Panc1 (cell line): Measurements from ENCODE around the gene ADCY3. TPM values are rescaled to one million over a fixed set of nuclear protein-coding genes. Genes with fewer than 3 reads are reported as not detected.

Source experiments
- ATAC-seq: fragments of 200-7000 bp; cut with Tn5 transposase; 2 replicates; pipeline ENCODE4 v1.9.1; 2020; ENCODE audit warnings: mild to moderate bottlenecking, moderate library complexity
- BruUV-seq: library from RNA; stranded (reverse); fragments of 400-500 nt; replicated peaks from 2 replicates; lab custom pipeline; 2021; lab: Mats Ljungman, UMichigan
- CTCF ChIA-PET: fragments of 300-600 bp; sonication (Branson Sonifier 250); formaldehyde crosslinking; loops from one replicate; lab custom pipeline; 2022; ENCODE audit warnings: antibody characterized with exemption; lab: Charles Lee
- POLR2A ChIA-PET: fragments of 300-600 bp; sonication (Branson Sonifier 250); formaldehyde crosslinking; loops from one replicate; lab custom pipeline; 2022; ENCODE audit warnings: antibody characterized with exemption; lab: Charles Lee
- DNase-seq: peaks from one replicate; pipeline ENCODE4 v3.0.0-alpha.2; 2010; ENCODE audit warnings: low read depth, low spot score
- H3K27ac ChIP-seq: 2 replicates; pipeline ENCODE4 v1.5.1; 2011; ENCODE audit warnings: mild to moderate bottlenecking, low read length, inconsistent platforms
- H3K27me3 ChIP-seq: fragments of 200-500 bp; sonication (Bioruptor generic); 2 replicates; pipeline ENCODE4 v1.6.0; 2014; ENCODE audit warnings: low read length, inconsistent platforms; ENCODE audit not compliant: control insufficient read depth, insufficient read depth
- H3K36me3 ChIP-seq: fragments of 200-500 bp; sonication (Bioruptor generic); 2 replicates; pipeline ENCODE4 v1.5.1; 2014; ENCODE audit warnings: inconsistent platforms, mild to moderate bottlenecking, low read length, moderate library complexity; ENCODE audit not compliant: control insufficient read depth, insufficient read depth
- H3K4me1 ChIP-seq: 2 replicates; pipeline ENCODE4 v1.5.1; 2011; ENCODE audit warnings: inconsistent platforms, mild to moderate bottlenecking, low read length, moderate library complexity; ENCODE audit not compliant: control insufficient read depth, insufficient read depth
- H3K4me3 ChIP-seq, 2 experiments: 2 replicates each; pipeline ENCODE4 v1.5.1; 2011 to 2012; ENCODE audit warnings: low read depth in 2 of 2, low read length in 2 of 2, mild to moderate bottlenecking in 2 of 2, inconsistent platforms in 1 of 2, moderate library complexity in 1 of 2
- H3K9me3 ChIP-seq: fragments of 200-500 bp; sonication (Bioruptor generic); 2 replicates; pipeline ENCODE4 v1.5.1; 2014; ENCODE audit warnings: low read depth, mild to moderate bottlenecking, inconsistent platforms, low read length, moderate library complexity; ENCODE audit not compliant: control insufficient read depth, insufficient read depth
- CTCF ChIP-seq: fragments of 450-650 bp; IDR thresholded peaks from 2 replicates; pipeline ENCODE4 v1.5.1; 2017; ENCODE audit warnings: mild to moderate bottlenecking
- POLR2AphosphoS5 ChIP-seq: IDR thresholded peaks from 2 replicates; pipeline ENCODE4 v1.6.1; 2012; ENCODE audit warnings: mild to moderate bottlenecking, low read depth, low read length, moderate library complexity
- REST ChIP-seq, 2 experiments: IDR thresholded peaks; 2 replicates each; pipeline ENCODE4 v1.6.1; 2011 to 2012; ENCODE audit warnings: low read depth in 2 of 2, control low read depth in 1 of 2, low read length in 1 of 2, mild to moderate bottlenecking in 1 of 2, moderate library complexity in 1 of 2; ENCODE audit not compliant: insufficient read depth in 1 of 2
- SIN3A ChIP-seq: IDR thresholded peaks from 2 replicates; pipeline ENCODE4 v1.6.1; 2012; ENCODE audit warnings: low read depth, mild to moderate bottlenecking, low read length, moderate library complexity, borderline replicate concordance; ENCODE audit not compliant: insufficient read depth
- TCF7L2 ChIP-seq: IDR thresholded peaks from 2 replicates; pipeline ENCODE4 v1.6.1; 2011; ENCODE audit warnings: mild to moderate bottlenecking, low read depth, low read length, inconsistent platforms
- in situ Hi-C: cut with HindIII; loops from 2 replicates; pipeline ENCODE4 v1.10.0; 2016; ENCODE audit warnings: low sequenced_read_pairs, low pct_unique_long_range_greater_than_20kb
- intact Hi-C: fragments of 100-400 bp; cut with micrococcal nuclease; formaldehyde crosslinking; loops from one replicate; pipeline ENCODE4 v1.10.0; 2022; ENCODE audit not compliant: unreplicated experiment
- total RNA-seq: library from RNA; stranded (reverse); gene quantifications from one replicate; pipeline ENCODE4 v1.2.1, GENCODE V29; 2021; ENCODE audit not compliant: unreplicated experiment

ADCY3 gene
- total RNA-seq, 1 experiment from 2014 or later = 34.1 TPM

GRCh38 chr2:24845691-24846090 lies 74.3 kb downstream of the ADCY3 start:
- Histone ChIP-seq H3K27ac (no peak overlapping the region), H3K4me1 (no peaks in the 10 kb centered on the region), H3K4me3 (no peak overlapping the region), H3K36me3 (no peaks in the 10 kb centered on the region), H3K27me3 (no peaks in the 10 kb centered on the region), H3K9me3 (no peaks in the 10 kb centered on the region)
- in situ Hi-C loops (no loop called here), intact Hi-C loops (no loop called here)
- ChIA-PET POLR2A (no interaction called here), CTCF (no interaction called here)
- DNase-seq (no peak), ATAC-seq (no peak)
- no TSS peak for BruUV-seq
- no peak for TF ChIP-seq CTCF
- TF ChIP-seq REST (IDR thresholded peaks at IDR 0.05; ENCODE audit: insufficient read depth in 1 of 2, low read depth in 2 of 2, low read length in 1 of 2) = no peak
- no peak for TF ChIP-seq SIN3A
- TF ChIP-seq TCF7L2 = no peak
- TF ChIP-seq POLR2AphosphoS5 = no peak

- ATAC-seq (no peak), DNase-seq (no peak)
- CTCF ChIA-PET = no interaction called here
- BruUV-seq = no TSS peak
- H3K27me3 ChIP-seq = no peaks in the 10 kb centered on the region
- POLR2A ChIA-PET = no interaction called here
- H3K9me3 ChIP-seq = no peaks in the 10 kb centered on the region
- H3K4me1 ChIP-seq = no peaks in the 10 kb centered on the region
- in situ Hi-C loops (no loop called here), intact Hi-C loops (no loop called here)
- no peak overlapping the region for H3K4me3 ChIP-seq
- TF ChIP-seq SIN3A = no peak
- TF ChIP-seq POLR2AphosphoS5 = no peak
- TF ChIP-seq CTCF = no peak
- no peak for TF ChIP-seq TCF7L2
- TF ChIP-seq REST (IDR thresholded peaks at IDR 0.05; ENCODE audit: insufficient read depth in 1 of 2, low read depth in 2 of 2, low read length in 1 of 2) = no peak
- H3K27ac ChIP-seq = no peak overlapping the region
- no peaks in the 10 kb centered on the region for H3K36me3 ChIP-seq
Measured at GRCh38 chr2:24844023-24844685, 75.9 kb downstream of the ADCY3 start.
